CD4-positive, CD25-positive, alpha-beta regulatory T cell (primary cell): ENCODE measurements around the gene ATG2A. TPM values are rescaled to one million over a fixed set of nuclear protein-coding genes. Genes with fewer than 3 reads are reported as not detected.
A peak's percentile ranks its signal among the peaks of the same experiment; 100 is the strongest.

Source experiments
- ATAC-seq, 2 donors: fragments of 150-1000 bp; cut with Tn5 transposase; one replicate each; pipeline ENCODE4 v1.10.0; 2021; ENCODE audit warnings: low read depth in 2 of 2, moderate number of reproducible peaks in 2 of 2, moderate library complexity in 1 of 2
- DNase-seq, 3 donors: peaks; one replicate each; pipeline versions ENCODE4 v3.0.0 to v3.0.0-alpha.2; 2012 to 2022; ENCODE audit warnings: mixed read lengths in 1 of 3
- H3K27ac ChIP-seq: one replicate; pipeline ENCODE4 v1.7.0; 2013; ENCODE audit warnings: mild to moderate bottlenecking, low read length; ENCODE audit not compliant: insufficient read depth, poor library complexity, severe bottlenecking
- H3K27me3 ChIP-seq: one replicate; pipeline ENCODE4 v1.7.0; 2013; ENCODE audit warnings: low read length; ENCODE audit not compliant: control insufficient read depth, insufficient read depth
- H3K36me3 ChIP-seq: one replicate; pipeline ENCODE4 v1.7.0; 2013; ENCODE audit warnings: mild to moderate bottlenecking, low read length, moderate library complexity; ENCODE audit not compliant: control insufficient read depth, insufficient read depth
- H3K4me1 ChIP-seq: 2 replicates; pipeline ENCODE4 v1.7.0; 2013; ENCODE audit warnings: mild to moderate bottlenecking, low read length; ENCODE audit not compliant: insufficient read depth, control insufficient read depth, poor library complexity, severe bottlenecking
- H3K4me3 ChIP-seq: one replicate; pipeline ENCODE4 v1.7.0; 2013; ENCODE audit warnings: low read depth, mild to moderate bottlenecking, low read length, moderate library complexity
- H3K9me3 ChIP-seq, 2 experiments: 1 replicate in 1 of 2; 2 replicates in 1 of 2; pipeline ENCODE4 v1.7.0; 2013; ENCODE audit warnings: low read length in 2 of 2, mild to moderate bottlenecking in 1 of 2, moderate library complexity in 1 of 2; ENCODE audit not compliant: control insufficient read depth in 2 of 2
- H3K27ac Mint-ChIP-seq, 3 donors: one replicate each; pipeline ENCODE4 v1.8.0; 2020 to 2022; ENCODE audit warnings: mild to moderate bottlenecking in 3 of 3, mixed read lengths in 3 of 3, moderate library complexity in 2 of 3
- H3K27me3 Mint-ChIP-seq: one replicate; pipeline ENCODE4 v1.8.0; 2022; ENCODE audit warnings: mild to moderate bottlenecking, mixed read lengths
- H3K36me3 Mint-ChIP-seq: one replicate; pipeline ENCODE4 v1.8.0; 2020; ENCODE audit warnings: mixed read lengths
- H3K4me1 Mint-ChIP-seq, 4 donors: one replicate each; pipeline ENCODE4 v1.8.0; 2020 to 2022; ENCODE audit warnings: mixed read lengths in 4 of 4, mild to moderate bottlenecking in 1 of 4
- H3K4me3 Mint-ChIP-seq, 4 donors: one replicate each; pipeline ENCODE4 v1.8.0; 2020 to 2022; ENCODE audit warnings: mild to moderate bottlenecking in 4 of 4, mixed read lengths in 4 of 4, moderate library complexity in 3 of 4
- H3K9me3 Mint-ChIP-seq, 7 donors: one replicate each; pipeline ENCODE4 v1.8.0; 2020 to 2022; ENCODE audit warnings: mixed read lengths in 7 of 7, mild to moderate bottlenecking in 3 of 7, moderate library complexity in 2 of 7
- polyA plus RNA-seq, 4 donors: library from polyadenylated mRNA; unstranded; fragments of 300-500 nt; fragmentation: Illumina TruSeq; gene quantifications; one replicate each; pipeline ENCODE4 v1.2.3, GENCODE V29; 2021
- total RNA-seq: library from RNA; stranded (reverse); gene quantifications from one replicate; pipeline ENCODE4 v1.2.3, GENCODE V29; 2022

The ATG2A gene
- 234 TPM for total RNA-seq
- 1 to 10 TPM; 5.8 to 8.0 (median 6.4) TPM for polyA plus RNA-seq

DNA sequence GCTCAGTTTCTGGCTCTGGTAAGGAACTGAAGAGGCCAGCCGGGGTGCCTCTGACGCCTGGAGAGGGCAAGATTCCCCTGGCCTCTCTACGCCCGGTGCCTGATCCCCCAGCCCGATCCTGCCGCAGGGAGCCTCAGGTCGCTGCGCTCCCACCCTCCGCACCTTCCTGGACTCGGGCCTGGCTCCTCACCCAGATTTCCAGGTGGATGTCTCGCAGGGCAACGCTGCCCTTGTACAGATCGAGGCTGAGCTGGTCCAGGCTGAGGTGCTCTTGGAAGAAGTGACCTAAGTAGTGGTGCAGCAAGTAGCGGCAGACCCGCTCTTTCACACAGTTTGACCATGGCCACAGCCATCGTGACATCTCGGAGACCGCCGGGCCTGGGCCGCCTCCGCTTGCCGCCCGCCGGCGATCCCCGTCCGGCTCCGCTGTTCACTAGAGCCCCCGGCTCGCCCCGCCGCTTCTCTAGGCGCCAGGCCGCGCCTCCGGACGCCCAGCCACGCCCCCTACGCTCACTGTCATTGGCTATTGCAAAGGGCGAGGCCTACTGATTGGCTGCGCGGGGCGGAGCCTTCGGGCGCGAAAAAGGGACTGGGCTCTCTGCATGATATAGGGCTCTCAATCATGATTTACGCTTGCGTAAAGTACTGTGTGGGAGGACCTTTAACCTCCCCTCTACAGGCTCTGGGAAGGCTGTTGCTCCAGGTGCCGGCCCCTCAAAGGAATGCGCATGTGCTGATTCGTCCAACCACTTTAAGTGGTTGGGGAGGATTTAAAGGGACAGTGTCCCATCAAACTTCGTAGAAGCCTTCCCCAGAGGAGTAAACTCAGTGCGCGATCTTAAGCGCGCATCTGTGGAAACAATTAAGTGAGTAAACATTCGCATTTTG, at the start of gene ATG2A:
ATG2A (minus strand) TSS at position 435 of the 888 bp plus-strand sequence; CDS start at position 361, 74 bp downstream.
- Histone ChIP-seq H3K9me3 (no peaks in the 10 kb centered on the region), H3K4me3 (peak within 1 kb of the TSS; percentile 83), H3K27me3 (no peaks in the 10 kb centered on the region), H3K36me3 (peaks cover 18% of the 10 kb centered on the region), H3K4me1 (peaks cover 27% of the 10 kb centered on the region), H3K27ac (peak within 1 kb of the TSS; percentile 73)
- H3K4me1 Mint-ChIP-seq, result peaks cover 5 to 36% (median 20%) of the 10 kb centered on the region in 4 donors
- ATAC-seq (peak; percentile 97), DNase-seq (peak; percentile 98 to 99 (median 98))
- no peaks in the 10 kb centered on the region for H3K9me3 Mint-ChIP-seq
- no peaks in the 10 kb centered on the region for H3K27me3 Mint-ChIP-seq
- H3K36me3 Mint-ChIP-seq, result peaks cover 3% of the 10 kb centered on the region
- H3K27ac Mint-ChIP-seq, result peak within 1 kb of the TSS; percentile 93 to 97 (median 95)
- peak within 1 kb of the TSS; percentile 92 to 93 (median 92) for H3K4me3 Mint-ChIP-seq

DNA sequence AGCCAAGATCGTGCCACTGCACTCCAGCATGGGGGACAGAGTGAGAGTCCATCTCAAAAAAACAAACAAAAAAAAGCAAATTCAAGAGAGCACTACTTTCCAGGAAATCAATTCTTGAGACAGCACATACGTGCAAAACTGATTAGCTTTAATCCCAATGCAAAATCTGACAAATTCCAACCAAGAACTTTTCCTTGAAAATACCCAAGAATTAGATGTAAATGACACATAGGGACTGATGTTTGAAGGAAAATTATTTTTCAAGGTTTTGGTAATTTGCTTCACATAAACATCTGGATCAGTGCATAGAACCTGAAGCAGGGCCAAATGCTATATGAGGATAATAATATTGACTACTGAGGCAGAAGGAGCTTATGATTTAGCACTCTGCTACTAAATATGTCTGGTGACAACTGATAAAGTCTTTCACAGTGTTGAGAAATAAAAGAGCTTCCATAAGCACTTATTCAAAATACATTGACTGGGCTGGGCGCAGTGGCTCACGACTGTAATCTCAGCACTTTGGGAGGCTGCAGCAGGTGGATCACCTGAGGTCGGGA, 46.1 kb upstream of the ATG2A start:
- peaks cover 2% of the 10 kb centered on the region for H3K27me3 ChIP-seq
- H3K4me3 Mint-ChIP-seq, result no peak overlapping the region
- no peaks in the 10 kb centered on the region for H3K36me3 Mint-ChIP-seq
- no peak for DNase-seq
- H3K27ac ChIP-seq, result no peak overlapping the region
- no peak overlapping the region for H3K27ac Mint-ChIP-seq
- no peaks in the 10 kb centered on the region for H3K4me1 Mint-ChIP-seq
- H3K4me1 ChIP-seq, result no peaks in the 10 kb centered on the region
- H3K9me3 ChIP-seq, result no peaks in the 10 kb centered on the region
- no peaks in the 10 kb centered on the region for H3K36me3 ChIP-seq
- no peak for ATAC-seq
- H3K4me3 ChIP-seq, result no peak overlapping the region
- peaks cover 12% of the 10 kb centered on the region for H3K27me3 Mint-ChIP-seq
- H3K9me3 Mint-ChIP-seq, result no peaks in the 10 kb centered on the region

DNA sequence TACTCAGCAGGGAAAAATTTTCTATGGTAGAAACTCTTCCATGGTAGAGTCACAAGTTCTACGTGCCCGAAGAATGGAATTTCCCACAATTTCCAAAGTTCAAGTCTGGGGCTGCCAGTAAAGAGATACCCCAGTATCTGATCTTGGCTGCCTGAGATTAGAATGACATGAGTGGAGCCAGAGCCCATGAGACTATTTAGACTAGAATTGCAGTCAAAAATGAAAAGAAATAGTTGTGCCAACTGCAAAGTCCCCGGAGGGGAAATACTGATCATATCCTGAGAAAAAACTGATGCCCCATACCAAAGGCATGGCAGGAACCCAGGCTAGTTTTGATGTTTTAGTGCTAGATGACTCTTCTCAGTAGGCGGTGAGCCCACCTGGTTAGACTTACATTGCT, 43.7 kb upstream of the ATG2A start:
- DNase-seq (no peak), ATAC-seq (no peak)
- H3K4me3 ChIP-seq, result no peak overlapping the region
- no peaks in the 10 kb centered on the region for H3K36me3 Mint-ChIP-seq
- no peaks in the 10 kb centered on the region for H3K9me3 ChIP-seq
- no peaks in the 10 kb centered on the region for H3K4me1 ChIP-seq
- peaks cover 18% of the 10 kb centered on the region for H3K27me3 Mint-ChIP-seq
- peak overlapping the region in 1 of 3 donors; percentile 35 for H3K27ac Mint-ChIP-seq
- no peak overlapping the region for H3K4me3 Mint-ChIP-seq
- no peak overlapping the region for H3K27ac ChIP-seq
- no peaks in the 10 kb centered on the region for H3K4me1 Mint-ChIP-seq
- no peaks in the 10 kb centered on the region for H3K9me3 Mint-ChIP-seq
- no peaks in the 10 kb centered on the region for H3K36me3 ChIP-seq
- H3K27me3 ChIP-seq, result peaks cover 2% of the 10 kb centered on the region

DNA sequence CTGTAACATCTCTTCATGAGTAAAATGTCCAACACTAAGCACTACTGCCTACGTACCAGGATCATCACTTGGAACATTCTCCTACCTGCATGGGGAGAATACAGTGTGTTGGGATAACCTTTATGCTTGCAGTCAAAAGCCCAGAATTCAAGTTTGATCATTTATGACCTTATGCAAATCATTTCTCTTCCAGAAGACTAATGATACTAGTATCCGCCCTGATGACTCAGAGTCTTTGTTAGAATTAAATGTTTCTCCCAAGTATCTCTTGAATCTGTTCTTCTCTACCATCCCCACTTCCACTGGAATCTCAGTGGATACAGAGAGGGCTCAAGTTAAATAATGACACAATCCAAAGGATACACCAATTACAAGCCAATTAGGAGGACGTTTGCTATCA, 42.5 kb upstream of the ATG2A start:
- H3K36me3 ChIP-seq, result no peaks in the 10 kb centered on the region
- no peaks in the 10 kb centered on the region for H3K9me3 ChIP-seq
- no peak for DNase-seq
- peaks cover 8% of the 10 kb centered on the region for H3K27me3 ChIP-seq
- ATAC-seq, result no peak
- H3K27ac ChIP-seq, result no peak overlapping the region
- Mint-ChIP-seq H3K4me1 (no peaks in the 10 kb centered on the region), H3K36me3 (no peaks in the 10 kb centered on the region), H3K27me3 (peaks cover 27% of the 10 kb centered on the region), H3K9me3 (no peaks in the 10 kb centered on the region), H3K4me3 (no peak overlapping the region), H3K27ac (no peak overlapping the region)
- no peaks in the 10 kb centered on the region for H3K4me1 ChIP-seq
- no peak overlapping the region for H3K4me3 ChIP-seq

DNA sequence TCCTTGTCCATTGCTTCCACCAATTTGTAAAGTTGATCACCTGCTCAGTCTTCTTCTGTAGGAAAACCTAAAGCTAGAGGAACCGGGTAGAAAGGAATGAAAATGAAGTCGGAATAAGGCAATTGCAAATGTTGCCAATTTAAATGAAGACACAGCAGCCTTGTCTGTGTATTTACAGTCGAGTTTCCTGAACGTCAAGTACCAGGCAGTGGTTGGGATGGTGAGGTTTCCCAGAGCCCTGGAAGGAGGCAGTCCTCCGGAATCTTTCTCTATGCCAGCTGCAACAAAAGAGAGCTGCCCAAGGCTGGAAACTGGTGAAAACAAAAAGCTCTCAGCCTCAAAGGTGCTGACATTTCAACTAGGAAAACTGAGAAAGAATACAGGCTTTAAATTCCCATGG, 37.2 kb upstream of the ATG2A start:
- no peaks in the 10 kb centered on the region for H3K36me3 Mint-ChIP-seq
- Histone ChIP-seq H3K36me3 (no peaks in the 10 kb centered on the region), H3K27me3 (peaks cover 9% of the 10 kb centered on the region), H3K4me3 (no peak overlapping the region), H3K27ac (no peak overlapping the region), H3K9me3 (no peaks in the 10 kb centered on the region), H3K4me1 (no peaks in the 10 kb centered on the region)
- H3K27ac Mint-ChIP-seq, result no peak overlapping the region
- peaks cover 34% of the 10 kb centered on the region for H3K27me3 Mint-ChIP-seq
- DNase-seq, result no peak
- no peaks in the 10 kb centered on the region for H3K9me3 Mint-ChIP-seq
- no peak for ATAC-seq
- no peak overlapping the region for H3K4me3 Mint-ChIP-seq
- no peaks in the 10 kb centered on the region for H3K4me1 Mint-ChIP-seq

DNA sequence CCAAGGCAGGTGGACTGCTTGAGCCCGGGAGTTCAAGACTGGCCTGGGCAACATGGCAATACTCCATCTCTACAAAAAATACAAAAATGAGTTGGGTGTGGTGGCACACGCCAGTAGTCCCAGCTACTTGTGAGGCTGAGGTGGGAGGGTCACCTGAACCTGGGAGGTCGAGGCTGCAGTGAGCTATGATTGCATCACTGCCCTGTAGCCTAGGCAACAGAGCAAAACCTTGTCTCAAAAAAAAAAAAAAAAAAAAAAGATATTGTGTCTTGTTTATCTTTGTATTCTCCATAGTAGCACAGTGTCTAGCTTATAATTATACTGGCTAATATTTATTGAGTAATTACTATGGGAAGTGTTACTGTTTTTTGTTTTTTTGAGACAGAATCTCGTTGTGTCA, 34.5 kb upstream of the ATG2A start:
- H3K36me3 ChIP-seq, result no peaks in the 10 kb centered on the region
- no peak for ATAC-seq
- H3K4me1 ChIP-seq, result no peaks in the 10 kb centered on the region
- no peaks in the 10 kb centered on the region for H3K9me3 Mint-ChIP-seq
- no peak overlapping the region for H3K4me3 ChIP-seq
- no peaks in the 10 kb centered on the region for H3K9me3 ChIP-seq
- no peaks in the 10 kb centered on the region for H3K36me3 Mint-ChIP-seq
- H3K4me1 Mint-ChIP-seq, result no peaks in the 10 kb centered on the region
- H3K27ac Mint-ChIP-seq, result no peak overlapping the region
- DNase-seq, result no peak
- no peak overlapping the region for H3K4me3 Mint-ChIP-seq
- peaks cover 43% of the 10 kb centered on the region for H3K27me3 Mint-ChIP-seq
- H3K27me3 ChIP-seq, result peaks cover 9% of the 10 kb centered on the region
- no peak overlapping the region for H3K27ac ChIP-seq

DNA sequence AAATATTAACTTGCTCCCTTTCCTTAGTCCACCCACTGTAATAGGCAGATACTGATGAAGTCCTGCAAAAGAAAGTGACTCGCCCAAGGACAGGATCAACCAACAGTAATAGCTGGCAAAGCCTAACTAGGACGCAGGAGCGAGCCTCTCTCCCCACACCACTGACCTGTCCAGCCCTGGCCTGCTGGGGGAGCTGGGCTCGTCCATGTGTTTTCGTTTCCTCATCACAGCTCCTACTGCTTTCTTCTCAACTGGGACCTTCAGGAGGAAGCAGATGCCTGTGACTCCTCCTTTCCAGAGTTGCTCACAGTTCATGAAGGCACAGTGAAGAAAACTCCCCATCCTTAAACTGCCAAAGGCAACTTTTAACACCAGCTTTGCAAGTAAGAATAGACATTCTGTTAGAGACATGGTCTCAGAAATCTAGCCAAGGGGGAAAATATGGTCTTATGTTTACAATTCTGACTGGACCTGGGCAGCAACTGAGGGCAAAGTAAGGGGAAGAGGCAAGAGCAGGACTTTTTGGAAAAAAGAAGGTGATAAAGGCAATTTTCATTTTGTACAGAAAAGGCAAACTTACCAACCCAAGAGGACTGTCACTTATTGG, 30.3 kb upstream of the ATG2A start:
- ATAC-seq, result no peak
- Histone ChIP-seq H3K27me3 (peaks cover 9% of the 10 kb centered on the region), H3K9me3 (no peaks in the 10 kb centered on the region), H3K27ac (no peak overlapping the region), H3K4me3 (no peak overlapping the region), H3K4me1 (no peaks in the 10 kb centered on the region), H3K36me3 (no peaks in the 10 kb centered on the region)
- H3K36me3 Mint-ChIP-seq, result no peaks in the 10 kb centered on the region
- H3K9me3 Mint-ChIP-seq, result no peaks in the 10 kb centered on the region
- no peak for DNase-seq
- peak overlapping the region in 1 of 4 donors; percentile 21 for H3K4me3 Mint-ChIP-seq
- peaks cover 52% of the 10 kb centered on the region for H3K27me3 Mint-ChIP-seq
- H3K27ac Mint-ChIP-seq, result peak overlapping the region in 1 of 3 donors; percentile 26
- H3K4me1 Mint-ChIP-seq, result no peaks in the 10 kb centered on the region
